A673 (cell line): ENCODE data around the gene NCAN. TPM values are rescaled to one million over a fixed set of nuclear protein-coding genes. Genes with fewer than 3 reads are reported as not detected.

ENCODE experiments used
- BruUV-seq: library from RNA; stranded (reverse); fragments of 400-500 nt; replicated peaks from 2 replicates; lab custom pipeline; 2021; lab: Mats Ljungman, UMichigan
- CTCF ChIA-PET: fragments of 300-600 bp; sonication (Branson Sonifier 250); formaldehyde crosslinking; loops from one replicate; lab custom pipeline; 2022; ENCODE audit warnings: antibody characterized with exemption; lab: Charles Lee
- POLR2A ChIA-PET: fragments of 300-600 bp; sonication (Branson Sonifier 250); formaldehyde crosslinking; loops from one replicate; lab custom pipeline; 2022; ENCODE audit warnings: antibody characterized with exemption; ENCODE audit not compliant: low non-redundant PET; lab: Charles Lee
- DNase-seq: peaks from one replicate; pipeline ENCODE4 v3.0.0-alpha.2; 2015; ENCODE audit warnings: low spot score
- H3K27ac ChIP-seq: fragments of 200-600 bp; sonication (generic); 2 replicates; pipeline ENCODE4 v1.5.1; 2016; ENCODE audit warnings: mixed run types, low read depth, mild to moderate bottlenecking, mixed read lengths, antibody characterized with exemption, low read length; ENCODE audit not compliant: poor library complexity, severe bottlenecking
- H3K27me3 ChIP-seq: fragments of 200-600 bp; sonication (generic); replicated peaks from 2 replicates; pipeline ENCODE4 v1.6.1; 2017; ENCODE audit warnings: mixed run types, low read depth, mild to moderate bottlenecking, mixed read lengths, antibody characterized with exemption, low read length; ENCODE audit not compliant: insufficient read depth, poor library complexity
- H3K36me3 ChIP-seq: fragments of 200-600 bp; sonication (generic); 2 replicates; pipeline ENCODE4 v1.6.1; 2016; ENCODE audit warnings: mixed run types, mild to moderate bottlenecking, mixed read lengths, antibody characterized with exemption, low read length; ENCODE audit not compliant: insufficient read depth, poor library complexity, severe bottlenecking
- H3K4me1 ChIP-seq: fragments of 200-600 bp; sonication (generic); 2 replicates; pipeline ENCODE4 v1.6.1; 2017; ENCODE audit warnings: mixed run types, mild to moderate bottlenecking, mixed read lengths, antibody characterized with exemption, low read length; ENCODE audit not compliant: insufficient read depth, poor library complexity, severe bottlenecking
- H3K4me3 ChIP-seq: fragments of 200-600 bp; sonication (generic); 2 replicates; pipeline ENCODE4 v1.5.1; 2016; ENCODE audit warnings: low read depth, mixed run types, mild to moderate bottlenecking, mixed read lengths, low read length; ENCODE audit not compliant: poor library complexity, severe bottlenecking
- H3K9me3 ChIP-seq: fragments of 200-600 bp; sonication (generic); 2 replicates; pipeline ENCODE4 v1.6.1; 2016; ENCODE audit warnings: mixed run types, low read depth, mild to moderate bottlenecking, mixed read lengths, antibody characterized with exemption, low read length; ENCODE audit not compliant: poor library complexity, severe bottlenecking
- EZH2 ChIP-seq: fragments of 200-600 bp; sonication (generic); IDR thresholded peaks from 2 replicates; pipeline ENCODE4 v1.6.1; 2017; ENCODE audit warnings: borderline replicate concordance, low read depth, mild to moderate bottlenecking, mixed read lengths, antibody characterized with exemption, low read length; ENCODE audit not compliant: poor library complexity, severe bottlenecking
- intact Hi-C: fragments of 100-400 bp; cut with micrococcal nuclease; formaldehyde crosslinking; loops from one replicate; pipeline ENCODE4 v1.10.0; 2022; ENCODE audit not compliant: unreplicated experiment
- total RNA-seq: library from RNA; stranded (reverse); gene quantifications from 2 replicates; pipeline ENCODE4 v1.2.3, GENCODE V29; 2021
- TF ChIP-seq, protein P1 (sequence below): fragments of 300-800, 200-600 bp; sonication (generic); conservative IDR thresholded peaks from 2 replicates; pipeline ENCODE4 v1.5.1; 2017; ENCODE audit warnings: low read depth, mild to moderate bottlenecking, antibody characterized with exemption, low read length, moderate library complexity, mixed read lengths

The NCAN gene
- total RNA-seq, 1 experiment from 2014 or later: not detected

- CTCF ChIA-PET: interaction anchor here (1.0 kb wide), 1 partner anchor 156 kb away, joined by 5 read pairs; no protein-coding TSS in a partner anchor
- H3K36me3 ChIP-seq: no peaks in the 10 kb centered on the region
- BruUV-seq: no TSS peak
- POLR2A ChIA-PET: interaction anchor here (0.6 kb wide), 1 partner anchor 16 kb away, joined by 4 read pairs; the partner anchor contains the start of gene MEF2B
- peak; percentile 77 for DNase-seq
- no peaks in the 10 kb centered on the region for H3K4me1 ChIP-seq
- no peak overlapping the region for H3K4me3 ChIP-seq
- H3K27me3 ChIP-seq: no peaks in the 10 kb centered on the region
- H3K9me3 ChIP-seq: no peaks in the 10 kb centered on the region
- H3K27ac ChIP-seq: no peak overlapping the region
- intact Hi-C loops: loop anchor here (5.0 kb wide), 1 partner anchor 306 kb away; no protein-coding TSS in a partner anchor
- no peak for TF ChIP-seq EZH2
- TF ChIP-seq, protein P1, sequence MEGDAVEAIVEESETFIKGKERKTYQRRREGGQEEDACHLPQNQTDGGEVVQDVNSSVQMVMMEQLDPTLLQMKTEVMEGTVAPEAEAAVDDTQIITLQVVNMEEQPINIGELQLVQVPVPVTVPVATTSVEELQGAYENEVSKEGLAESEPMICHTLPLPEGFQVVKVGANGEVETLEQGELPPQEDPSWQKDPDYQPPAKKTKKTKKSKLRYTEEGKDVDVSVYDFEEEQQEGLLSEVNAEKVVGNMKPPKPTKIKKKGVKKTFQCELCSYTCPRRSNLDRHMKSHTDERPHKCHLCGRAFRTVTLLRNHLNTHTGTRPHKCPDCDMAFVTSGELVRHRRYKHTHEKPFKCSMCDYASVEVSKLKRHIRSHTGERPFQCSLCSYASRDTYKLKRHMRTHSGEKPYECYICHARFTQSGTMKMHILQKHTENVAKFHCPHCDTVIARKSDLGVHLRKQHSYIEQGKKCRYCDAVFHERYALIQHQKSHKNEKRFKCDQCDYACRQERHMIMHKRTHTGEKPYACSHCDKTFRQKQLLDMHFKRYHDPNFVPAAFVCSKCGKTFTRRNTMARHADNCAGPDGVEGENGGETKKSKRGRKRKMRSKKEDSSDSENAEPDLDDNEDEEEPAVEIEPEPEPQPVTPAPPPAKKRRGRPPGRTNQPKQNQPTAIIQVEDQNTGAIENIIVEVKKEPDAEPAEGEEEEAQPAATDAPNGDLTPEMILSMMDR: peak; percentile 87
Observed at GRCh38 chr19:19185853-19186740, 25.7 kb upstream of the NCAN start.

- ChIA-PET POLR2A (no interaction called here), CTCF (no interaction called here)
- H3K36me3 ChIP-seq: no peaks in the 10 kb centered on the region
- no peak for TF ChIP-seq EZH2
- TF ChIP-seq, protein P1: no peak
- H3K27ac ChIP-seq: no peak overlapping the region
- no peak overlapping the region for H3K4me3 ChIP-seq
- no TSS peak for BruUV-seq
- no peaks in the 10 kb centered on the region for H3K4me1 ChIP-seq
- H3K27me3 ChIP-seq: no peaks in the 10 kb centered on the region
- H3K9me3 ChIP-seq: no peaks in the 10 kb centered on the region
- no peak for DNase-seq
- intact Hi-C loops: loop anchor here (5.0 kb wide), 1 partner anchor 306 kb away; no protein-coding TSS in a partner anchor
Observed at GRCh38 chr19:19186742-19187141, 25.0 kb upstream of the NCAN start.

GRCh38 chr19:19191768-19192077, 20.0 kb upstream of the NCAN start:
- peak overlapping the region; percentile 98 for H3K4me3 ChIP-seq
- CTCF ChIA-PET: interaction anchor here (0.6 kb wide), 2 partner anchors 12 to 299 kb away, joined by 4 to 13 read pairs; no protein-coding TSS in a partner anchor
- POLR2A ChIA-PET: no interaction called here
- no TSS peak for BruUV-seq
- no peaks in the 10 kb centered on the region for H3K9me3 ChIP-seq
- no peak for DNase-seq
- peaks cover 3% of the 10 kb centered on the region for H3K36me3 ChIP-seq
- no peaks in the 10 kb centered on the region for H3K27me3 ChIP-seq
- peak overlapping the region; percentile 100 for H3K27ac ChIP-seq
- no peak for TF ChIP-seq EZH2
- TF ChIP-seq, protein P1: no peak
- intact Hi-C loops: no loop called here
- peaks cover 13% of the 10 kb centered on the region for H3K4me1 ChIP-seq
